Measurements from ENCODE around the gene IRAK3.

IRAK3 gene

DNA sequence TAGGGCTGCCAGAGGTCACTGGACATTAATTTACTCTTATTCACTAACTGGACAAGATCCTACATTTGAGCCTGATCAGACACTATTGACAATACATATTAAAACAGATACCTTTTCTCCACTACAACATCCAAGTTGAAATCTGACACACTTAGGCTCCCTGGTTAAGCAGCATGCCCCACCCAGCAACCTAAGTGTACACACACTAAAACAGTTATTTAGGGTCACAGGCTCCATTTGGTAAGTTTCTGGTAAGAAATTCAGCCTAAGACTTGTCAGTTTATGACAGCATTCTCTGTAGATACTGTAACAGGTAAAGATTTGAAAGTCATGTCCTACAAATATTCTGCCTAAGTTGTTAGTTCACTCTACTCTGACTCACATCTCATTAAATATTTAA, 46.2 kb upstream of the IRAK3 start:
- TF ChIP-seq POLR2AphosphoS5 (IDR thresholded peaks at IDR 0.05; ENCODE audit: low read depth, low read length) (no peak), SIN3A (IDR thresholded peaks at IDR 0.05; ENCODE audit: borderline replicate concordance, insufficient read depth, low read length) (no peak), TAF1 (IDR thresholded peaks at IDR 0.05; ENCODE audit: borderline replicate concordance, insufficient read depth, low read length) (no peak), FOXP2 (optimal IDR thresholded peaks at IDR 0.05; ENCODE audit: borderline replicate concordance, extremely low read depth, extremely low read length, insufficient read depth) (no peak)
- TF ChIP-seq, protein P1, sequence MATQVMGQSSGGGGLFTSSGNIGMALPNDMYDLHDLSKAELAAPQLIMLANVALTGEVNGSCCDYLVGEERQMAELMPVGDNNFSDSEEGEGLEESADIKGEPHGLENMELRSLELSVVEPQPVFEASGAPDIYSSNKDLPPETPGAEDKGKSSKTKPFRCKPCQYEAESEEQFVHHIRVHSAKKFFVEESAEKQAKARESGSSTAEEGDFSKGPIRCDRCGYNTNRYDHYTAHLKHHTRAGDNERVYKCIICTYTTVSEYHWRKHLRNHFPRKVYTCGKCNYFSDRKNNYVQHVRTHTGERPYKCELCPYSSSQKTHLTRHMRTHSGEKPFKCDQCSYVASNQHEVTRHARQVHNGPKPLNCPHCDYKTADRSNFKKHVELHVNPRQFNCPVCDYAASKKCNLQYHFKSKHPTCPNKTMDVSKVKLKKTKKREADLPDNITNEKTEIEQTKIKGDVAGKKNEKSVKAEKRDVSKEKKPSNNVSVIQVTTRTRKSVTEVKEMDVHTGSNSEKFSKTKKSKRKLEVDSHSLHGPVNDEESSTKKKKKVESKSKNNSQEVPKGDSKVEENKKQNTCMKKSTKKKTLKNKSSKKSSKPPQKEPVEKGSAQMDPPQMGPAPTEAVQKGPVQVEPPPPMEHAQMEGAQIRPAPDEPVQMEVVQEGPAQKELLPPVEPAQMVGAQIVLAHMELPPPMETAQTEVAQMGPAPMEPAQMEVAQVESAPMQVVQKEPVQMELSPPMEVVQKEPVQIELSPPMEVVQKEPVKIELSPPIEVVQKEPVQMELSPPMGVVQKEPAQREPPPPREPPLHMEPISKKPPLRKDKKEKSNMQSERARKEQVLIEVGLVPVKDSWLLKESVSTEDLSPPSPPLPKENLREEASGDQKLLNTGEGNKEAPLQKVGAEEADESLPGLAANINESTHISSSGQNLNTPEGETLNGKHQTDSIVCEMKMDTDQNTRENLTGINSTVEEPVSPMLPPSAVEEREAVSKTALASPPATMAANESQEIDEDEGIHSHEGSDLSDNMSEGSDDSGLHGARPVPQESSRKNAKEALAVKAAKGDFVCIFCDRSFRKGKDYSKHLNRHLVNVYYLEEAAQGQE (IDR thresholded peaks at IDR 0.05; ENCODE audit: insufficient read depth in 1 of 2, low read depth in 2 of 2, low read length in 2 of 2), result no peak

DNA sequence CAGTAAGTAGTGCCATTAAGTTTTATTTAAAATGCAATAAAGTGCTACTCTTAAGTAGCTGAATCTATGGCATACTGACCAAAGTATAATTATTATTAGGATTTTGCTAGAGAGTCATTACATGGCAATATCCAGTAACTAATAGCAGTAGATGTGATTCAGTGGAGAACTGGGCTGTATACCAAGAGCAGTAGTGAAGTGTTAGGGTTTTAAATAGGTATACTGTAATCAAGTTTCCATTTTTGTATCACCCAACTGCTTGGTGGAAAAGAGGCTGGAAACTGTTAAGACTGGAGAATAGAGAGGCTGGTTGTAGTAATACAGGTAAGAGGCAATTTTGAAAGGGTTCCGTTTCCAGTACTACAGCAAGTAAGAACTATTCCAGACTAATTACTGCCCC, 45.1 kb upstream of the IRAK3 start:
- TF ChIP-seq FOXP2 (optimal IDR thresholded peaks at IDR 0.05; ENCODE audit: borderline replicate concordance, extremely low read depth, extremely low read length, insufficient read depth) (no peak), TAF1 (IDR thresholded peaks at IDR 0.05; ENCODE audit: borderline replicate concordance, insufficient read depth, low read length) (no peak), POLR2AphosphoS5 (IDR thresholded peaks at IDR 0.05; ENCODE audit: low read depth, low read length) (no peak), SIN3A (IDR thresholded peaks at IDR 0.05; ENCODE audit: borderline replicate concordance, insufficient read depth, low read length) (no peak)
- TF ChIP-seq, protein P1 (IDR thresholded peaks at IDR 0.05; ENCODE audit: insufficient read depth in 1 of 2, low read depth in 2 of 2, low read length in 2 of 2), result no peak

DNA sequence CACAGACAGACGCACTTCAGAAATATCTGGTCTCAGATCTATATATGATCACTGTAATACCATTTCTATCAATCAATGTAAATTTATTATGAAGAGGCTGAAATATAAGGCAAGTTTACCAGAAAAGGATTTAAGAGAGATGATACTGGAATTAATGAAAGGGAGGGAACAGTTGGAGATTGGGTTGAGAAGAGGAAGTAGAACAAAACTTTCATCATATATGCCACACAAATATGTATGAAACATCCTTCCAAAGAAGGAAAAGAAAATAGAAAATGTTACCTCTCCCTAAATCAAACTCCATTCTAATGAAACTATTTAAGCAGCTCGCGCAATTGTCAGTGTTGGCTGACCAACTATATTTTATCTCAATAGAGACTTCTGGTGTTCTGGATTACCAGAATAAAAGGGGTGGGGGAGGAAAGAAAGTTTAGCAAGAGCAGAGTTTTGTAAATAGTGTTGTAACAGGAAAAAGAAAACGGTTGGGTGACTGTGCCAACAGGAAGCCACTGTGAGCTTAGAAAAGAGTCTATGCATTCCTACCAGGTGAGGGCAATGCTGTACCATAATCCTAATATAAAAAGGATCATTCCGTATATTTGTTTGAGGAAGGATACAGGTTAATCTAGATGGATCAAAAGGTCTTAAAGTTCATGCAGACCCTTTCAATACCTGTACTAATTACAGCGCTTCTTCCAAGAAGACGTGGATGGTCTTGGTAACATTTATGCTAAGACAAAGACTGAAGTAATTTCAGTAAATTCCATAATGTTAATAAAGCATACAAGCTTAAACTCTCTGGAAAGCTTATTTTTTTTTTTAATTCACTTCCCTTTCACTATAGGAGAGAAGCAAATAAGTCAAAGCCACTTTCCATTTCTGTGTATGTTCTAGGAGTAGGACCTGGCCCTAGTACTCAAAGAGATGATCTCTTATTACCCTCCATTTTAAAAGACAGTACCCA, 43.9 kb upstream of the IRAK3 start:
- no peak for TF ChIP-seq TAF1 (IDR thresholded peaks at IDR 0.05; ENCODE audit: borderline replicate concordance, insufficient read depth, low read length)
- TF ChIP-seq SIN3A (IDR thresholded peaks at IDR 0.05; ENCODE audit: borderline replicate concordance, insufficient read depth, low read length), result no peak
- TF ChIP-seq FOXP2 (optimal IDR thresholded peaks at IDR 0.05; ENCODE audit: borderline replicate concordance, extremely low read depth, extremely low read length, insufficient read depth), result no peak
- TF ChIP-seq POLR2AphosphoS5 (IDR thresholded peaks at IDR 0.05; ENCODE audit: low read depth, low read length), result no peak
- TF ChIP-seq, protein P1 (IDR thresholded peaks at IDR 0.05; ENCODE audit: insufficient read depth in 1 of 2, low read depth in 2 of 2, low read length in 2 of 2), result no peak

DNA sequence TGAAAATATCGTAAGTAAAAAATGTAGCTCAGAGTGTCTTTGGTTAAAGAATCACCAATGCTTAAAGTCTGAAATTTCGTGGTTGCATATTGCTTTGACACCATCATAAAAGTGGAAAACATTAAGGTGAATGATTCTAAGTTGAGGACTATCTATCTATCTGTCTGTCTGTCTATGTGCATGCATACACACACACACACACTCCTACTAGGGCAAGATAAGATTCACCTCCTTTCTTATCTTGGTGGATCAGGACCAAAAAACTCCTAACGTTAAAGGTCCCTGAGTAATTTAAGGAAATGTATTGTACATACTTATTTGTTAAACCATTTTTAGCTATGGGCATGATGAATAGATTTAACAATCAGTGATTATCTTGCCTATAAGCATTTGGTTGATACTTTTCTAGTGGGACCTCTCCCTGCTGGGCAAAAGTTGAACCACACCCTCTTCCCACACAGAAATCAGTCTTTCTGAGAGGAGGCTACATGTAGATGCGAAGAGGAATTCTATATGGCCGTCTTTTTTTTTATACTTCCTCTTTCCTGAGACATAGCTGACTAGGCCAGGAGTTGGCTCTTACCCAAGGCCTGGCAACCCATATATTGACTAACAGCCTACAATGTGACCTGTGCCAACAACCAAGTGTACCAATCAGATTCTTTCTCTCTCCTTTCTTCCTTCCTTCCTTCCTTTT, 39.2 kb upstream of the IRAK3 start:
- TF ChIP-seq TAF1 (IDR thresholded peaks at IDR 0.05; ENCODE audit: borderline replicate concordance, insufficient read depth, low read length), result no peak
- TF ChIP-seq FOXP2 (optimal IDR thresholded peaks at IDR 0.05; ENCODE audit: borderline replicate concordance, extremely low read depth, extremely low read length, insufficient read depth), result no peak
- no peak for TF ChIP-seq SIN3A (IDR thresholded peaks at IDR 0.05; ENCODE audit: borderline replicate concordance, insufficient read depth, low read length)
- TF ChIP-seq POLR2AphosphoS5 (IDR thresholded peaks at IDR 0.05; ENCODE audit: low read depth, low read length), result no peak
- TF ChIP-seq, protein P1 (IDR thresholded peaks at IDR 0.05; ENCODE audit: insufficient read depth in 1 of 2, low read depth in 2 of 2, low read length in 2 of 2), result no peak
